Body of pancreas (tissue), 4 donors: ENCODE measurements around the gene SORCS1.

Experiments used
- POLR2A ChIP-seq, 3 donors: fragments of 450-650 bp; IDR thresholded peaks; one replicate each; pipeline ENCODE4 v1.6.1; 2016; ENCODE audit warnings: antibody characterized with exemption in 3 of 3, mild to moderate bottlenecking in 2 of 3
- TF ChIP-seq, protein P1 (sequence below), 7 experiments: fragments of 450-650 bp in 4 of 7; fragments of 200-600 bp in 3 of 7; sonication (generic) in 3 of 7; IDR thresholded peaks; one replicate each; pipeline ENCODE4 v1.5.1; 2016 to 2019; ENCODE audit warnings: antibody characterized with exemption in 7 of 7

DNA sequence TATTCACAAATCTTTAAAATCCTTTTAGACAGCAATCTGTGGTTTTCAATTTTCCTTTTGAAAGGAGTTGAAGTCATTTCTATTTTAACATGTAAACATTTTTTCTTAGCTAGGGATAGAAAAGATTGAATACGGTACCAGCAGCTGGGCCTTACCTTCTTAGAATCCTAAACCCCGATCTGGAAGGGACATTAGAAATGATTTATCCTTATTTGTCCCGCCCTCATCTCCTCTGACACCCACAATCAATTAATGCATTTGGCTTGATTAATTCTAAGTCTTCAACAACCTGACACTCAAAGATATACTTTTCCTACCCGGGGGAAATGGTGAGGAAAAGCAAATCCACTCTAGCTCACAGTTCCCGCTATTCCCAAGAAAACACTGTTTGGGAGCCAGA, 100.4 kb downstream of the SORCS1 start:
- TF ChIP-seq, protein P1, sequence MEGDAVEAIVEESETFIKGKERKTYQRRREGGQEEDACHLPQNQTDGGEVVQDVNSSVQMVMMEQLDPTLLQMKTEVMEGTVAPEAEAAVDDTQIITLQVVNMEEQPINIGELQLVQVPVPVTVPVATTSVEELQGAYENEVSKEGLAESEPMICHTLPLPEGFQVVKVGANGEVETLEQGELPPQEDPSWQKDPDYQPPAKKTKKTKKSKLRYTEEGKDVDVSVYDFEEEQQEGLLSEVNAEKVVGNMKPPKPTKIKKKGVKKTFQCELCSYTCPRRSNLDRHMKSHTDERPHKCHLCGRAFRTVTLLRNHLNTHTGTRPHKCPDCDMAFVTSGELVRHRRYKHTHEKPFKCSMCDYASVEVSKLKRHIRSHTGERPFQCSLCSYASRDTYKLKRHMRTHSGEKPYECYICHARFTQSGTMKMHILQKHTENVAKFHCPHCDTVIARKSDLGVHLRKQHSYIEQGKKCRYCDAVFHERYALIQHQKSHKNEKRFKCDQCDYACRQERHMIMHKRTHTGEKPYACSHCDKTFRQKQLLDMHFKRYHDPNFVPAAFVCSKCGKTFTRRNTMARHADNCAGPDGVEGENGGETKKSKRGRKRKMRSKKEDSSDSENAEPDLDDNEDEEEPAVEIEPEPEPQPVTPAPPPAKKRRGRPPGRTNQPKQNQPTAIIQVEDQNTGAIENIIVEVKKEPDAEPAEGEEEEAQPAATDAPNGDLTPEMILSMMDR (IDR thresholded peaks at IDR 0.05): no peak
- TF ChIP-seq POLR2A (IDR thresholded peaks at IDR 0.05): no peak
